GM19238 (cell line): ENCODE results near the gene PHF23.

Experiments
- DNase-seq: peaks from one replicate; pipeline ENCODE4 v3.0.0; 2011; ENCODE audit warnings: low spot score; ENCODE audit not compliant: insufficient read length

Gene PHF23

GRCh38 chr17:7238420-7239090, 702 bp downstream of the PHF23 start:
- no peak for DNase-seq

- DNase-seq: peak; percentile 80
These were observed 1.4 kb downstream of the PHF23 start for GRCh38 chr17:7237761-7238419.

- no peak for DNase-seq
These were observed 1.9 kb downstream of the PHF23 start for GRCh38 chr17:7237266-7237760.

GRCh38 chr17:7236808-7237207, 2.4 kb downstream of the PHF23 start:
- no peak for DNase-seq

- no peak for DNase-seq
These were observed 3.3 kb downstream of the PHF23 start for GRCh38 chr17:7235693-7236665.

GRCh38 chr17:7234083-7234951, 4.9 kb downstream of the PHF23 start, which contains the start of gene DVL2:
Gene DVL2 (minus strand): TSS chr17:7234517. CDS start chr17:7234262, 255 bp downstream.
- DNase-seq: peak; percentile 98

GRCh38 chr17:7233701-7234082, 5.6 kb downstream of the PHF23 start:
- DNase-seq: no peak

- no peak for DNase-seq
These were observed 7.1 kb downstream of the PHF23 start for GRCh38 chr17:7232114-7232513.

- no peak for DNase-seq
These were observed 9.8 kb downstream of the PHF23 start for GRCh38 chr17:7229504-7229903.

GRCh38 chr17:7228920-7229319, 10.3 kb downstream of the PHF23 start:
- DNase-seq: no peak

- no peak for DNase-seq
These were observed 12.2 kb downstream of the PHF23 start for GRCh38 chr17:7226721-7227710.

- no peak for DNase-seq
These were observed 13.4 kb downstream of the PHF23 start for GRCh38 chr17:7225711-7226331.

GRCh38 chr17:7224661-7225111, 14.6 kb downstream of the PHF23 start:
- no peak for DNase-seq

GRCh38 chr17:7224110-7224509, 15.1 kb downstream of the PHF23 start:
- DNase-seq: no peak

- no peak for DNase-seq
These were observed 15.9 kb downstream of the PHF23 start for GRCh38 chr17:7223375-7223774.

GRCh38 chr17:7222972-7223292, 16.3 kb downstream of the PHF23 start:
- no peak for DNase-seq

- DNase-seq: no peak
These were observed 16.9 kb downstream of the PHF23 start for GRCh38 chr17:7222093-7222971.
